Glomerular endothelial cell (primary cell): ENCODE data around the gene CNOT1. TPM values are rescaled to one million over a fixed set of nuclear protein-coding genes. Genes with fewer than 3 reads are reported as not detected.
"Not testable (repeated sequence)": the region's sequence is repeated elsewhere in the genome, so short reads cannot be mapped to it uniquely, and the experiment has no call there.

Experiments used
- DNase-seq: peaks from one replicate; pipeline ENCODE4 v3.0.0-alpha.2; 2011; ENCODE audit warnings: low read depth, low spot score; ENCODE audit errors: extremely low read depth
- total RNA-seq: library from RNA; depleted of rRNA; stranded (reverse); fragments of >200 nt; gene quantifications from 2 replicates; pipeline ENCODE4 v1.2.3, GENCODE V29; 2015

CNOT1 gene
- total RNA-seq, 1 donor from 2014 or later = 110 TPM

DNA sequence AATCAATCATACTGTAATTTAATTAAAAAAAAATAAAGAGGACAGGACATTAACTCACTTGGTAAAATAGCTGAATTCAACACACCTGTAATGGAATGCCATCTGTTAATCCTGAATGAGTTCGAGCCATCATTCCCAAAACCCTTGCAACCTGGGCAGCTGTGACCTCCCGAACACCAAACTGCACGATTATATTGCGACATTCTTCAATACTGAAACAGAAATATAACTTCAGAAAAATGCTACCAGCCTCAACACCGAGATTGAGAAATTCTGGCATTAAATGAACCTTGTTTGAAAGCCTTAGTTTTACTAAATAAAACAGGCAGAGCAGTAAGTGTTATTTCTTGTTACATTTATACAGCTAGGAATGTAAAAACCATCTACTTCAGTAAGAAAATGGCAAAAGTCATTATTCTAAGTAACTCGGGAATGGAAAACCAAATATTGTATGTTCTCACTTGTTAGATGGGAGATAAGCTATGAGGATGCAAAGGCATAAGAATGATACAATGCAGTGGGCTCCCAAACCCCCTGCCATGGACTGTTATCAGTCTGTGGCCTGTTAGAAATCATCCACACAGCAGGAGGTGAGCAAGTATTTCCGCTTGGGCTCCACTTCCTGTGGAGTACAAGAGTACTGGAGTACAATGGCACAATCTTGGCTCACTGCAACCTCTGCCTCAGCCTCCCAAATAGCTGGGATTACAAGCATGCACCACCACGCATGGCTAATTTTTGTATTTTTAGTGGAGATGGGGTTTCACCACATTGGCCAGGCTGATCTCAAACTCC, 46.5 kb downstream of the CNOT1 start:
- DNase-seq = no peak

GRCh38 chr16:58582133-58582532, 47.5 kb downstream of the CNOT1 start:
- DNase-seq = no peak

DNA sequence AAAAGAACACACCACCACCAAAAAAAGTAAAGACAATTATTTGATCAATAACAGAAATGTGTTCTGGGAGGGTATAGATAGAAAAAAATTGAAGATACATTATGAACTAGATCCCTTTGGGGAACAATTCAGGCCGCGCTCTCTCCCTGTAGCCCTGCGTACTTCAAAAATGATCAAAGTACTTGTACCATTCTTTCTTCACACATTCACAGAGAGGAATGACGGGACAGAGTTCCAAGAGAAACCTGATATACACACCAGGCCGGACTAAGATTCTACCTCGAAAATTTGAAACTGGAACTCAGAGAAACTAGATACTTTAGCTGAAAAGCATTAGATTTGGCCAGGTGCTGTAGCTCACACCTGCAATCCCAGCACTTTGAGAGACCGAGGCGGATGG, 50.0 kb downstream of the CNOT1 start:
- DNase-seq = no peak

- no peak for DNase-seq
Measured at GRCh38 chr16:58578642-58579041, 51.0 kb downstream of the CNOT1 start.

GRCh38 chr16:58577141-58577540, 52.5 kb downstream of the CNOT1 start:
- DNase-seq = no peak

DNA sequence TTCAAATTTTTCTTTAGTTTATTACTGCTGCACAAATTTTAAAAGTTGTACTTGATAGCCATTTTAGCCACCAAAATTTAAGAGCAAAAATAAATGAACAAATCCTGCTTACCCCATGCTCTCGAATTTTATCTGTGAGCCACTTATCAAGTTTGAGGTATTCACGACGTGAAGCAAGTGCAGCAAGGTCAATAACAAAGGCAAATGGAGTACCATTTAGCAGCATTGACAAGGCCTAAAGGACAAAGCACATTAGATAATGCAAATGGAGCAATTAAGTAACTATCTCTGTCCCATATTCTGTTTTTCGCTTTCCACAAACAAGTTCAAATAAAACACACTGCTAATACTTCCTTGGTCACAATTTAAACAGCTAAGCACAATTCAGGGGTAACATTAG, 54.7 kb downstream of the CNOT1 start:
- no peak for DNase-seq

- not testable (repeated sequence) for DNase-seq
Measured at GRCh38 chr16:58565697-58566096, 63.9 kb downstream of the CNOT1 start.

- no peak for DNase-seq
Measured at GRCh38 chr16:58563775-58564174, 65.9 kb downstream of the CNOT1 start.

DNA sequence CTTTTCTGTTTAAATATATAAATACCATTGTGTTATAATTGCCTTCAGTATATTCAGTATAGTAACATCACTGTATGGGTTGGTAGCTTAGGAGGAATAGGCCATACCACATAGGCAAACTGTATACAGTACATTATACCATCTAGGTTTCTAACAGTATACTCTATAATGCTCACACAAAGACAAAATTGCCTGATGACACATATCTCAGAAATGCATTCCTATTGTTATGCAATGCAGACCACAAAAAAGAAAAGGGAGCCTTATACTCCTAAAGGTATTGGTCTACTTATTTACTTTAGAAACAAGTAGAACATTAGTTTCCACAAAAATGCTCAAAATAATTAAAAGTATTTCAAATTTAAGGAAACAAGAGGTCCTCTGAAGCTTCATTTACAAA, 66.4 kb downstream of the CNOT1 start:
- DNase-seq = no peak

GRCh38 chr16:58556678-58557077, 72.9 kb downstream of the CNOT1 start:
- DNase-seq = no peak

DNA sequence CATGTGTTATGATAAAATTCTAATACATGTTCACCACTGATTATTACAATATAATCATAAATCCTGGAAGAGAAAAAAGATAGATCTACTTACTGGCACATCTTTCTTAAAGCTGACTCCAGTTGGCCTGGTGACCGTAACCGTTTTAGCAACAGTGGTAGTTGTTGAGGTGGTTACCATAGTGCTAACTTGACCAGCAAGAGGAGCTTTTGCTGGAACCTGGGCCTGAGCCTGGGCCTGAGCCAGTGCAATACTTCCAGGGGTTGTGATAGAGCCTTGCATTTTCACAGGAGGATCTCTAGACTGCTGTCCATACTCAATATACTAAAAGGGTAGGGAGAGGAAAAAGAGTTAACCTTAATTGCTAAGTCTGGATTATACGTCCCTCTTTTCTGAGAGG, 78.1 kb downstream of the CNOT1 start:
- DNase-seq = no peak

GRCh38 chr16:58548378-58548777, 81.2 kb downstream of the CNOT1 start:
- DNase-seq = no peak

GRCh38 chr16:58543685-58544084, 85.9 kb downstream of the CNOT1 start:
- DNase-seq = no peak

DNA sequence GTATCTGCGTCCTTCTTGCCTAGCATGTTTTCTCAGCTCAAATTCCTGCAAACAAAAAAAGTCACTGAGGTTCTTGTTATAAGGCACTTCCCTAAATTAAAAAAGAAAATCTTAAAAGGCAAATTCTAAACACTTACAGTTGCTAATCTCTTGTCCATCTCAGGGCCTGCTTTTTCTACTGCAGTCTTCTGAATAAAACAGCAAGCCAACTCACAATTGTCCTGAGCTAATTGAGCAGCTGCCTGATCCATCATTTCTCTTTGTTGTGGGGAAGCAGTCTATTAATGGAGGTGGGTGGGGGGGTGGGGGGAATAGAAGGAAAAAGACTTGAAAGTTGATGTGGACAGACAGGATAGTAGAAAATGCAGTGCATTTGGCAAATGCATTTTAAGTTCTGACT, 87.3 kb downstream of the CNOT1 start:
- DNase-seq = no peak

GRCh38 chr16:58541711-58542110, 87.9 kb downstream of the CNOT1 start:
- no peak for DNase-seq

- no peak for DNase-seq
Measured at GRCh38 chr16:58537124-58537906, 92.3 kb downstream of the CNOT1 start.

DNA sequence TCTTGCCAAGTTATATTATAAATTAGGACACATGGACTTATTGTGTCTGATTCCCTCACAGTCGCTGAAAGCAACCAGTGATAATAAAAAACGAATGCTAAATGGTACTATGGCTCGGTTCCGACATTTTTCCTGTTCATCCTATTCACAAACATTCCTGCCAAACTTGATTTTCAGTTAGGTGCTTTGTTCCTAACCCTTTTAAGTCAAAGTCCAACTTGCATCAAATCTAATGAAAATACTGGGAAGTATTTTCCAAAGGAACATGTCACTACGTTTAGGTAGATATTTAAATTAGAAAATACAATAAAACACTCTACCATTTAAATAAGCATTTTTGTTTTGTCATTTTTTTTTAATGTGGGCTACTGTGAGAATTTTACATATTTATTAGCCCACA, 93.3 kb downstream of the CNOT1 start:
- no peak for DNase-seq

- DNase-seq = no peak
Measured at GRCh38 chr16:58535100-58535499, 94.5 kb downstream of the CNOT1 start.

DNA sequence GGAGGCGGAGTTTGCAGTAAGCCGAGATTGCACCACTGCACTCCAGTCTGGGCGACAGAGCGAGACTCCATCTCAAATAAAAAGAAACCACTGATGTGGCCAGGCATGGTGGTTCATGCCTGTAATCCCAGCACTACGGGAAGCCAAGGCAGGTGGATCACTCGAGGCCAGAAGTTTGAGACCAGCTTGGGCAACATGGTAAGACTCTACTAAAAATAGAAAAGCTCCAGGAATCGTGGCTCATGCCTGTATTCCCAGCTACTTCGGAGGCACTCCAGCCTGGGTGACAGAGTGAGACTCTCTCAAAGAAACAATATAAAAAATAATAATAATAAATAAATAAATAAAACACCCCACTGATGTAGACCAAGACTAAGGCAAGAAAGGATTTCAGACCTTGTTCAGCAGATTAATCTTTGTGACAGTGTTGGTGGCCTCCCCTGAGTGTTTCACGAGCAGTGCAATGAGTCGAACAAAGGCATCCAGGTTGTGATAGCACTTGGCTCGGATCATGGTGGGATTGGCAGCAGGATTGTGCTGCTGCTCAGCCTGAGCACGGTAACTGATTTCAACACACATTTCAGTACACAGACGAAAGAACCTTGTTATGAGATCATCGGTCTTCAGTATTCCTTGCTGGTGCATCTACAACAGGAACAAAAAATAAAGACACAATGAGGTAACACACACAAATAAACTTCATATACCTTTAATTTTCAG, 95.7 kb downstream of the CNOT1 start:
- no peak for DNase-seq

GRCh38 chr16:58532414-58532813, 97.2 kb downstream of the CNOT1 start:
- no peak for DNase-seq

DNA sequence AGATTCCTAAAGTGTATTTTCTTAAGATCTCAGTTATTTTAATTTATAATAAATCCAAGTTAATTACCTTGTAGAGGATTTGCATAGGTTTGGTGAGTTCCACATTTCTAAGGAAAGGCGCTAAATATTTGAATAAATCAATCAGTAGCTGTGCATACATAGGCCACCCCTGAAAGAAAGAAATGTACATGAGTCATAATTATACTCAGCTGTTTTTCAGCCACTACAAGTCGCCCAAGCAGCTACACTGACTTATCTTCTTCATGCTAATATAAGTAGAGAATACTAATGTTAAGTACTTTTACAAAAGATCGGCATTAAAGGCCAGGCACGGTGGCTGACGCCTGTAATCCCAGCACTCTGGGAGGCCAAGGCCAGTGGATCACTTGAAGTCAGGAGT, 99.4 kb downstream of the CNOT1 start:
- no peak for DNase-seq

GRCh38 chr16:58519707-58520106, 109.9 kb downstream of the CNOT1 start:
- no peak for DNase-seq
